ENCODE data around the gene GNE. TPM values are rescaled to one million over a fixed set of nuclear protein-coding genes. Genes with fewer than 3 reads are reported as not detected.

GNE gene
- total RNA-seq, 2 donors from 2014 or later = 23.3 to 26.1 TPM

- H3K4me3 ChIP-seq = no peak overlapping the region
- ATAC-seq (ENCODE audit: insufficient number of reproducible peaks, low FRiP score, low read depth) (no peak), DNase-seq (ENCODE audit: low spot score) (no peak)
- no peaks in the 10 kb centered on the region for H3K27me3 ChIP-seq (replicated peaks; ENCODE audit: insufficient read depth)
- no peak overlapping the region for H3K27ac ChIP-seq
- H3K9me3 ChIP-seq = no peaks in the 10 kb centered on the region
- TF ChIP-seq, protein P1, sequence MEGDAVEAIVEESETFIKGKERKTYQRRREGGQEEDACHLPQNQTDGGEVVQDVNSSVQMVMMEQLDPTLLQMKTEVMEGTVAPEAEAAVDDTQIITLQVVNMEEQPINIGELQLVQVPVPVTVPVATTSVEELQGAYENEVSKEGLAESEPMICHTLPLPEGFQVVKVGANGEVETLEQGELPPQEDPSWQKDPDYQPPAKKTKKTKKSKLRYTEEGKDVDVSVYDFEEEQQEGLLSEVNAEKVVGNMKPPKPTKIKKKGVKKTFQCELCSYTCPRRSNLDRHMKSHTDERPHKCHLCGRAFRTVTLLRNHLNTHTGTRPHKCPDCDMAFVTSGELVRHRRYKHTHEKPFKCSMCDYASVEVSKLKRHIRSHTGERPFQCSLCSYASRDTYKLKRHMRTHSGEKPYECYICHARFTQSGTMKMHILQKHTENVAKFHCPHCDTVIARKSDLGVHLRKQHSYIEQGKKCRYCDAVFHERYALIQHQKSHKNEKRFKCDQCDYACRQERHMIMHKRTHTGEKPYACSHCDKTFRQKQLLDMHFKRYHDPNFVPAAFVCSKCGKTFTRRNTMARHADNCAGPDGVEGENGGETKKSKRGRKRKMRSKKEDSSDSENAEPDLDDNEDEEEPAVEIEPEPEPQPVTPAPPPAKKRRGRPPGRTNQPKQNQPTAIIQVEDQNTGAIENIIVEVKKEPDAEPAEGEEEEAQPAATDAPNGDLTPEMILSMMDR (IDR thresholded peaks at IDR 0.05) = no peak
- H3K4me1 ChIP-seq (ENCODE audit: control insufficient read depth in 1 of 2, low read depth in 2 of 2) = no peaks in the 10 kb centered on the region
- H3K36me3 ChIP-seq = peaks cover 11% of the 10 kb centered on the region
Observed at GRCh38 chr9:36237230-36237629, 21.0 kb downstream of the GNE start.

- Histone ChIP-seq H3K36me3 (peaks cover 83% of the 10 kb centered on the region), H3K9me3 (no peaks in the 10 kb centered on the region), H3K27ac (no peak overlapping the region), H3K4me3 (no peak overlapping the region), H3K4me1 (ENCODE audit: control insufficient read depth in 1 of 2, low read depth in 2 of 2) (peaks cover 0 to 5% of the 10 kb centered on the region in 2 donors), H3K27me3 (replicated peaks; ENCODE audit: insufficient read depth) (no peaks in the 10 kb centered on the region)
- DNase-seq (ENCODE audit: low spot score) (no peak), ATAC-seq (ENCODE audit: insufficient number of reproducible peaks, low FRiP score, low read depth) (no peak)
- TF ChIP-seq, protein P1 (IDR thresholded peaks at IDR 0.05) = no peak
Observed at GRCh38 chr9:36222449-36222848, 35.8 kb downstream of the GNE start.

DNA sequence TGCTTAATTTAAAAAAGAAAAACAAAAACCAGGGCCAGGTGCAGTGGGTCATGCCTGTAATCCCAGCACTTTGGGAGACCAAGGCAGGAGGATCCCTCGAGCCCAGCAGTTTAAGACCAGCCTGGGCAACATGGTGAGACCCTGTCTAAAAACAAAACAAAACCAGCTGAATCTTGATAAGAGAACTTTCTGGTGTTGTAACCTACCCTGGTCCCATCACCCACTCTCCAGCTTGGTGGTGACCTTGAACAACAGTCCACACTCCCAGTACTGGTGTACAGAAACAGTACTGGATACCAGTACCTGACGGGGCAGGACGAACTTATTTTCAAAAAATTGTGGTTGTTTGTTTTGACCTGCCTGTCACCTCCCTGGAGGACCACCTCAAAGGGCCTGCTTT lies 36.6 kb downstream of the GNE start:
- no peak overlapping the region for H3K4me3 ChIP-seq
- no peaks in the 10 kb centered on the region for H3K27me3 ChIP-seq (replicated peaks; ENCODE audit: insufficient read depth)
- peaks cover 83% of the 10 kb centered on the region for H3K36me3 ChIP-seq
- no peak overlapping the region for H3K27ac ChIP-seq
- TF ChIP-seq, protein P1 (IDR thresholded peaks at IDR 0.05) = no peak
- peaks cover 0 to 5% of the 10 kb centered on the region in 2 donors for H3K4me1 ChIP-seq (ENCODE audit: control insufficient read depth in 1 of 2, low read depth in 2 of 2)
- ATAC-seq (ENCODE audit: insufficient number of reproducible peaks, low FRiP score, low read depth) (no peak), DNase-seq (ENCODE audit: low spot score) (no peak)
- H3K9me3 ChIP-seq = no peaks in the 10 kb centered on the region

DNA sequence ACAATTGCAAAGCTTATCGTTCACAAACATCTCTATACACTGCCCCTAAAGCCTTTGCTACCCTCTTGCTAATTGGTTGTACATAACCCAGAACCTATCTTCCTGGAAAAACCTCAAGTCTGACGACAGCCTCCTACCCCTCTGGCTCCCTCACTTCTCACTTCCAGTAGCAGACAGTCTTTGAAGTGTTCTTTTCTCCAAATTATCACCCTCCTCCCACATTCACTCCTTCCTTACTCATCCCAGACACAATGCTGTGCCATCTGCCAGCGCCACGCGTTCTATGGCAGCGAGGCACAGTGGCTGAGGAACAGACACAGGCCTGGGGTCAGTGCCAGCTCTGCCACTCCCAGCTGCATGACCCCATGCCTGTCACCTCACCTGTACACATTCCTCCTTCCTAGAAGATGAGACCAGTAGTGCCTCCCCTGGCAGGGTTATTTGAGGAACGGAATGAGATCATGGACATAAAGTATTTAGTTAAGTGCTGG lies 39.8 kb downstream of the GNE start:
- H3K4me3 ChIP-seq = no peak overlapping the region
- peaks cover 56% of the 10 kb centered on the region for H3K36me3 ChIP-seq
- peaks cover 3 to 26% of the 10 kb centered on the region in 2 donors for H3K4me1 ChIP-seq (ENCODE audit: control insufficient read depth in 1 of 2, low read depth in 2 of 2)
- H3K27me3 ChIP-seq (replicated peaks; ENCODE audit: insufficient read depth) = no peaks in the 10 kb centered on the region
- ATAC-seq (ENCODE audit: insufficient number of reproducible peaks, low FRiP score, low read depth) = no peak
- TF ChIP-seq, protein P1 (IDR thresholded peaks at IDR 0.05) = no peak
- no peak for DNase-seq (ENCODE audit: low spot score)
- H3K27ac ChIP-seq = no peak overlapping the region
- H3K9me3 ChIP-seq = no peaks in the 10 kb centered on the region

- TF ChIP-seq, protein P1 (IDR thresholded peaks at IDR 0.05) = no peak
- ATAC-seq (ENCODE audit: insufficient number of reproducible peaks, low FRiP score, low read depth) = no peak
- peaks cover 3 to 31% of the 10 kb centered on the region in 2 donors for H3K4me1 ChIP-seq (ENCODE audit: control insufficient read depth in 1 of 2, low read depth in 2 of 2)
- H3K9me3 ChIP-seq = no peaks in the 10 kb centered on the region
- no peak overlapping the region for H3K27ac ChIP-seq
- no peak overlapping the region for H3K4me3 ChIP-seq
- no peak for DNase-seq (ENCODE audit: low spot score)
- H3K27me3 ChIP-seq (replicated peaks; ENCODE audit: insufficient read depth) = no peaks in the 10 kb centered on the region
- peaks cover 52% of the 10 kb centered on the region for H3K36me3 ChIP-seq
Observed at GRCh38 chr9:36218011-36218410, 40.2 kb downstream of the GNE start.

Data from thoracic aorta (tissue), 2 donors.